ENCODE results near the gene ZFR. TPM values are rescaled to one million over a fixed set of nuclear protein-coding genes. Genes with fewer than 3 reads are reported as not detected.

Gene ZFR
- polyA plus RNA-seq, 1 donor (not counting 4 experiments of a cell fraction or from before 2014, with no cell fraction given): 58.7 TPM

DNA sequence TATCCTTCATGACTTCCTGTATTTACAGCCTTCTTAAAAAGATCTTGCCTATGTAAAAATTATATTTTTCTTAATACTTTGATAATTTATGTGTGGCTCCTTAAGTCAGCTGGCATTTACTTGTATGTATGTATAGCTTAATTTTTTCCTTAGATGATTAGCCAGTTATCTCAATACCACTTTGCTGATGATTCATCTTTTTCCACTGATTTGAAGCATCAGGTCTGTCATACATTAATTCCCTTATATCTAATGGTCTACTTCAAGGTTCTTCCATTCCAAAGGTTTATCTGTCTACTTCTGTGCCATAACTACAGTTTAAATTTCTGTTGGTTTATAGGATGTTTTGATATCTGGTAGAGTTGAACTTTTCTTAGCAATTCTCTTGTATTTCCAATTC is 86.9 kb downstream of the ZFR start:
- H3K79me2 ChIP-seq (ENCODE audit: control insufficient read depth, insufficient read depth, low read length): no peaks in the 10 kb centered on the region
- peaks cover 11 to 15% of the 10 kb centered on the region in 2 experiments for H3K36me3 ChIP-seq (ENCODE audit: control insufficient read depth in 2 of 2, extremely low read depth in 1 of 2, insufficient read depth in 2 of 2, low read length in 2 of 2)
- no peak overlapping the region for H3K27ac ChIP-seq (ENCODE audit: control insufficient read depth, insufficient read depth, low read length)
- no peaks in the 10 kb centered on the region for H3K4me1 ChIP-seq (ENCODE audit: control insufficient read depth, extremely low read depth, insufficient read depth, low read length)
- no peak overlapping the region for H3K9ac ChIP-seq (ENCODE audit: control insufficient read depth, extremely low read depth, insufficient read depth, low read length)
- H4K20me1 ChIP-seq (ENCODE audit: control insufficient read depth, extremely low read depth, insufficient read depth, low read length): no peaks in the 10 kb centered on the region
- H3K27me3 ChIP-seq (ENCODE audit: control insufficient read depth, extremely low read depth, insufficient read depth, low read length): no peaks in the 10 kb centered on the region
- dilution Hi-C loops (cut with MboI; ENCODE audit: extremely low pct_ligation_motif_present, low sequenced_read_pairs): no loop called here
- no peak overlapping the region for H3K4me2 ChIP-seq (ENCODE audit: control insufficient read depth, extremely low read depth, insufficient read depth, low read depth, low read length)
- H2AFZ ChIP-seq (ENCODE audit: control insufficient read depth, low read length): no peak overlapping the region
- TF ChIP-seq, protein P1, sequence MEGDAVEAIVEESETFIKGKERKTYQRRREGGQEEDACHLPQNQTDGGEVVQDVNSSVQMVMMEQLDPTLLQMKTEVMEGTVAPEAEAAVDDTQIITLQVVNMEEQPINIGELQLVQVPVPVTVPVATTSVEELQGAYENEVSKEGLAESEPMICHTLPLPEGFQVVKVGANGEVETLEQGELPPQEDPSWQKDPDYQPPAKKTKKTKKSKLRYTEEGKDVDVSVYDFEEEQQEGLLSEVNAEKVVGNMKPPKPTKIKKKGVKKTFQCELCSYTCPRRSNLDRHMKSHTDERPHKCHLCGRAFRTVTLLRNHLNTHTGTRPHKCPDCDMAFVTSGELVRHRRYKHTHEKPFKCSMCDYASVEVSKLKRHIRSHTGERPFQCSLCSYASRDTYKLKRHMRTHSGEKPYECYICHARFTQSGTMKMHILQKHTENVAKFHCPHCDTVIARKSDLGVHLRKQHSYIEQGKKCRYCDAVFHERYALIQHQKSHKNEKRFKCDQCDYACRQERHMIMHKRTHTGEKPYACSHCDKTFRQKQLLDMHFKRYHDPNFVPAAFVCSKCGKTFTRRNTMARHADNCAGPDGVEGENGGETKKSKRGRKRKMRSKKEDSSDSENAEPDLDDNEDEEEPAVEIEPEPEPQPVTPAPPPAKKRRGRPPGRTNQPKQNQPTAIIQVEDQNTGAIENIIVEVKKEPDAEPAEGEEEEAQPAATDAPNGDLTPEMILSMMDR (optimal IDR thresholded peaks at IDR 0.05 in 1 of 3, IDR thresholded peaks at IDR 0.05 in 1 of 3, conservative IDR thresholded peaks at IDR 0.05 in 1 of 3; ENCODE audit: extremely low read depth in 1 of 3, insufficient read depth in 2 of 3, low read length in 3 of 3): no peak
- TF ChIP-seq EZH2 (IDR thresholded peaks at IDR 0.05; ENCODE audit: low read length): no peak
- no peaks in the 10 kb centered on the region for H3K9me1 ChIP-seq (ENCODE audit: control insufficient read depth, extremely low read depth, insufficient read depth, low read length)
- no peak overlapping the region for H3K4me3 ChIP-seq (ENCODE audit: control insufficient read depth in 2 of 3, extremely low read depth in 1 of 3, insufficient read depth in 2 of 3, low read depth in 1 of 3, low read length in 3 of 3)
- FAIRE-seq: no peak
- no peak for DNase-seq (ENCODE audit: low read depth, low spot score)
- no peaks in the 10 kb centered on the region for H3K9me3 ChIP-seq (ENCODE audit: control insufficient read depth, low read depth, low read length)

DNA sequence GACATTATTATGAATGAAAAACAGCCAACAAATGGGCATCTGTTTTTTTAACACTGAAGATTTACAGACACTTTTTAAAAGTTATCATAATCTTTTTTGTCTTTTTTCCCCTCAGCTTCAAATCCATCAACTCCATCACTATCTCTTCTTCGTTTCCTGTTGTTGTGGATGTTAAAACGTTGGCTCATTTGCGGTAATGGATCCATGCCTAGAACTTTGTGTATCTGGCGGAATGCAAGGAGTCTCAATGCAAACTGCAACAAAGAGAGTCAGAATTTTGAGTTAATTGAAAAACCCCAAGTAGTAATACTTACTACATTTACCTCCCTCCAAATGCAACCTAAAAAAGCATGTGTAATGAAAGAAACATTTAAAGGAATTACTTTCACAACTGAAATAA is 88.9 kb downstream of the ZFR start:
- dilution Hi-C loops (cut with MboI; ENCODE audit: extremely low pct_ligation_motif_present, low sequenced_read_pairs): no loop called here
- no peaks in the 10 kb centered on the region for H3K9me1 ChIP-seq (ENCODE audit: control insufficient read depth, extremely low read depth, insufficient read depth, low read length)

More for the DNA sequence above, 88.9 kb downstream of the ZFR start:
- no peak overlapping the region for H3K4me3 ChIP-seq (ENCODE audit: control insufficient read depth in 2 of 3, extremely low read depth in 1 of 3, insufficient read depth in 2 of 3, low read depth in 1 of 3, low read length in 3 of 3)
- no peak overlapping the region for H3K9ac ChIP-seq (ENCODE audit: control insufficient read depth, extremely low read depth, insufficient read depth, low read length)
- no peak overlapping the region for H2AFZ ChIP-seq (ENCODE audit: control insufficient read depth, low read length)
- no peaks in the 10 kb centered on the region for H3K79me2 ChIP-seq (ENCODE audit: control insufficient read depth, insufficient read depth, low read length)
- H3K4me1 ChIP-seq (ENCODE audit: control insufficient read depth, extremely low read depth, insufficient read depth, low read length): no peaks in the 10 kb centered on the region
- no peak overlapping the region for H3K27ac ChIP-seq (ENCODE audit: control insufficient read depth, insufficient read depth, low read length)
- FAIRE-seq (no peak), DNase-seq (ENCODE audit: low read depth, low spot score) (no peak)
- H3K4me2 ChIP-seq (ENCODE audit: control insufficient read depth, extremely low read depth, insufficient read depth, low read depth, low read length): no peak overlapping the region
- no peaks in the 10 kb centered on the region for H4K20me1 ChIP-seq (ENCODE audit: control insufficient read depth, extremely low read depth, insufficient read depth, low read length)
- no peaks in the 10 kb centered on the region for H3K9me3 ChIP-seq (ENCODE audit: control insufficient read depth, low read depth, low read length)
- no peaks in the 10 kb centered on the region for H3K27me3 ChIP-seq (ENCODE audit: control insufficient read depth, extremely low read depth, insufficient read depth, low read length)
- H3K36me3 ChIP-seq (ENCODE audit: control insufficient read depth in 2 of 2, extremely low read depth in 1 of 2, insufficient read depth in 2 of 2, low read length in 2 of 2): peaks cover 7 to 15% of the 10 kb centered on the region in 2 experiments
- TF ChIP-seq EZH2 (IDR thresholded peaks at IDR 0.05; ENCODE audit: low read length): no peak
- TF ChIP-seq, protein P1 (optimal IDR thresholded peaks at IDR 0.05 in 1 of 3, IDR thresholded peaks at IDR 0.05 in 1 of 3, conservative IDR thresholded peaks at IDR 0.05 in 1 of 3; ENCODE audit: extremely low read depth in 1 of 3, insufficient read depth in 2 of 3, low read length in 3 of 3): no peak

All from keratinocyte (primary cell).